Stimulated activated naive CD4-positive, alpha-beta T cell (primary cell): ENCODE results near the gene HILPDA.
"Not testable (repeated sequence)": the region's sequence is repeated elsewhere in the genome, so short reads cannot be mapped to it uniquely, and the experiment has no call there.

ENCODE experiments used
- DNase-seq, 6 experiments: peaks; one replicate each; lab custom pipeline; 2025; lab: John Stamatoyannopoulos, UW

Gene HILPDA

GRCh38 chr7:128431754-128432153, 23.9 kb upstream of the HILPDA start:
- DNase-seq = no peak

DNA sequence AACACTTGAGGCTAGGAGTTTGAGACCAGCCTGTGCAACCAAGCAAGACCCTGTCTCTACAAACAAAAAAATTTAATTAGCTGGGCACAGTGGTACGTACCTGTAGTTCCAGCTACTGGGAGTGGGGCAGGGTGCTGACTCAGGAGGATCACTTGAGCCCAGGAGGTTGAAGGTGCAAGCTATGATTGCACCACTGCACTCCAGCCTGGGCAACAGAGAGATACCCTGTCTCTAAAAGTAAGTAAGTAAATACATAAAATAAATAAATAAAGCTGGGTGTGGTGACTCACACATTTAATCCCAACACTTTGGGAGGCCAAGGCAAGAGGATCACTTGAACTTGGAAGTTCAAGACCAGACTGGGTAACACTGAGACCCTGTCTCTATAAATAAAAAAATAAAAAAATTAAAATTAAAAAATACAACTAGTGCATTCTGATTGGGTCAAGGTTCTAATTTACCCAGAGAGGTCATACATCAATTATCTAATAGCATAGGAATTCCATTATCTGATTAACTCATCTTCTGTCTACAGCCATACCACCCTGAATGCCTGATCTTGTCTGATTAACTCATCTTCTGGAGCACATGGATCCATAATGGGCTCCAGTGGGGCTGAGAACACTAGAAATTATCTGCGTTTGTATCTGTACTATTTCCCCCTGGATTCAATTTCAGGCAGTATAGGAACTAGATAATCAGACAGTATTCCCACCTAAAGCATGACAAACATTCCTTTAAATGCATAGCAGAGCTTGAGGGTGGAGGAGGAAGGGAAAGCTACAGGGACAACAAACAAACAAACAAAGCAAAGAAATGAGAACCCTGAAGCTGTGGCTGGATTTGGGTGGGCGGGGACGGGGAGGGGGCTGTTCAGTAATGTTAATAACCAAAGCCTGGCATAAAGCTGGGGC, 21.0 kb upstream of the HILPDA start:
- DNase-seq = no peak

GRCh38 chr7:128435327-128435686, 20.4 kb upstream of the HILPDA start:
- DNase-seq = no peak

GRCh38 chr7:128437426-128438332, 18.0 kb upstream of the HILPDA start:
- no peak for DNase-seq

- DNase-seq = no peak
Observed at GRCh38 chr7:128442356-128442755, 13.3 kb upstream of the HILPDA start.

DNA sequence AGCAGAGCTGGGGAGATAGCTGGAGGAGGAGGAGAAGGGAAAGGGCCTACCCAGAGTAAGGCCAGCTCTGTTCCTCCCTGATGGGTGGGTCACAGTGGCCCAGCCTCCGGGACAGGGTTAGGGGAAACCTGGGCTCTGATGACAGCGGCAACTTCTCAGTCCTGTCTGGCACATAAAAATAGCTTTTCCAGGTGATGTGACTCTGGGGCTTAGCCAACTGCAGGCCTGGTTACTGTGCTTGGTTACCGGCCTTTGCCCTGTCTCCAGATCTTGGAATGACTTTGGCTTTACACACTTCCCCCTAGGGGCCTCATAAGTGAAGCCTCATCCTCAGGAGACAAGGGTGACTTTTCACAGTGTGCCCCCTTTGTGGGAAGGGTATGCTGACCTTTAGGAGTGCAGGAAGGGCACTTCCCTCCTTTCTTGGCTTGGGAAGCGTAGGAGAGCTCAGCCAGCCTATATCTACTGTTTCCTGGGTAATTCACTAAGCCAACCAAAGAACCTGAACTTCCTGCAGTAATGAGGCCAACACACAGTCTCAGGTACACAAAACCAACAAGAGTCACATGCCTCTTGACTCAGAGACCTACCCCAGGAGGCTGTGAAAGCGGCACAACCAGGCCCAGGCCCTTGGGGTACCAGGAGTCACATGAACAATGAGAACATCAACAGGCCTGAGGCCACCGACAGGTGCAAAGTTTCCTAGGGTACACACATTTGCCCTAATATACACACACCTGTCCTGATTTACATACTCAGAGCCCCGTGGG, 11.7 kb upstream of the HILPDA start:
- DNase-seq = no peak

- no peak for DNase-seq
Observed at GRCh38 chr7:128446306-128446705, 9.4 kb upstream of the HILPDA start.

- no peak for DNase-seq
Observed at GRCh38 chr7:128447941-128448564, 7.6 kb upstream of the HILPDA start.

- DNase-seq = no peak
Observed at GRCh38 chr7:128448751-128449302, 6.9 kb upstream of the HILPDA start.

GRCh38 chr7:128450409-128450808, 5.3 kb upstream of the HILPDA start:
- DNase-seq = no peak

GRCh38 chr7:128450913-128451312, 4.8 kb upstream of the HILPDA start:
- no peak for DNase-seq

DNA sequence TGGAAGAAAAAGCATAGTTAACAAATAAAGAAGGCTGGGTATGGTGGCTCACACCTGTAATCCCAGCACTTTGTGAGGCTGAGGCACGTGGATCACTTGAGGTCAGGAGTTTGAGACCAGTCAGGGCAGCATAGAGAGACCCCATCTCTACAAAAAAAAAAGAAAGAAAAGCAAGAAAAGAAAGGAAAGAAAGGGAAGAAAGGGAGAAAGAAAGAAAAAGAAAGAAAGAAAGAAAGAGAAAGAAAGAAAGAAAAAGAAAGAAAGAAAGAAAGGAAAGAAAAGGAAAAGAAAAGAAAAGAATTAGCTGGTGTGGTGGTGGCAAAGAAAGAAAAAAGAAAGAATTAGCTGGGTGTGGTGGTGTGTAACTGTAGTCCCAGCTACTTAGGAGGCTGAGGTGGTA, 3.1 kb upstream of the HILPDA start:
- DNase-seq = no peak

DNA sequence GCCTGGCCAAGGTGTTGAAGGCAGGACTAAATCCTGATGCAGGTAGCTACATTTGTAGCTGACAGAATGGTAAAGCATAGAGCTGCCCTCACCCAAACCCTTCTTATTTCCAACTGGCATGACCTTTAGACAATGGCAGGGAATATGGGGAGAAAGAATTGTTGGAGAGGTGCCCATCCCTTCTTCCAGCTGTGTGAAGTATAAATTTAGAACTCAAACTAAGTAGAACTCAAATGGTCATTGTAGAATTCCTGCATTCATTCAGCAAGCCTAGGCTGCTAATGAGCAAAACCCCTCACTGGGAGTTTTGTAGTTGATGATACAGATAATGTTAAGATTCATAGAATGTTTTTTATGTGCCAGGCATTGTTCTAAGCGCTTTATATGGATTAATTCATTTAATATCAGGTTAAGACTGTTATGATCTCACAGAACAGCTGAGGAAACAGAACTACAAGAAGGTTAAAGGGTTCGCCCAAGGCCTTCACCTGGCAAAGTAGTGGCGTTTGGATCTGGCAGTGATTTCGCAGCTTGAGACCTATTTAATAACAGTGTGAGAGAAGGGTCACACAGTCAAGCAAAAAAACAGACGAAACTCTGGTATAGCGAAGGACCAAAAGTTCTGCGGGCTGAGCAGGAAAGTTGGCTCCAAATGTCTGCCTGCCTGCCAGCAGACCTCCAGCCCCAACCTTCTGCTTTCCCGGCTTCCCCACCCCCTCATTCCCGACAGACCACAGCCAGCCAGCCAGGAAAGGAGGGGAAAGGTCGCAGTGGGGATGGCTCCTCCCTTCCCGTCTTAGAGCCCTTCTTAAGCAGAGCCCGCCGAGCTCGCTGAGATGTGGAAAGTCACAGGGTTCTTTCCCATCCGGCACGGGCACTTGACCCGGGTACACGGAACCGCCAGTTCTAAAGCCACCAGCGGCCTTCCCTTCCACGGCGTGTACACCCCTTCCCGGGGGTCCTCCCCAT, 1.6 kb upstream of the HILPDA start:
- DNase-seq = no peak

DNA sequence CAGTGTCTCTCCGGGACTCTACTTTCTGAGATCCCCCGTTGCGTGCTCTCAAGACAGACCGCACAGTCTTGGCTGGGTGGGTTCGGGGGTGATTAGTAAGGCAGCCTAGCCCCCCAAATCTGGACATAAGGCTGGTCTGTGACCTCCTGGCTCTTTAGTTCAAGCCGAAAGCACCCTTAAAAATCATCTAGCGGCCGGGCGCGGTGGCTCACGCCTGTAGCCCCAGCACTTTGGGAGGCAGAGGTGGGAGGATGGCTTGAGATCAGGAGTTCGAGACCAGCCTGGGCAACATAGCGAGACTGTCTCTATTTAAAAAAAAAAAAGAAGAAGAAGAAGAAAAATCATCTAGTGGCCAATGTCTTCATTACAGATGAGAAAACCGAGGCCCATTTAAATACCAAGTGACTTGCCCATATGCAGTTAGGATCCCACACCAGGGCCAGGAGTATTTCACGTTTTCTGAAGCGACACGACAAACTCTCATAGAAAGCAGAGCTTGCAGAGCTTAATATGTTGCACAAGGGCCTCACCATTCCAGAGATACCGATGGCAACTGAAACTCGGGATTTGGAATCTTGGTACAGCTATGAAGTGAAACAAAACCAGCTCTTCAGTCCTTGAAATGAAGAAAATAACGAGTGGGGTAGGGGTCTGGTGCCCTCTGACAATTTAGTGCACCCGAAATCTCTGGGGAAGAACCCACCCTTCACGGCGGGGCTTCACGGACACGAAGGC, 703 bp upstream of the HILPDA start:
- no peak for DNase-seq

DNA sequence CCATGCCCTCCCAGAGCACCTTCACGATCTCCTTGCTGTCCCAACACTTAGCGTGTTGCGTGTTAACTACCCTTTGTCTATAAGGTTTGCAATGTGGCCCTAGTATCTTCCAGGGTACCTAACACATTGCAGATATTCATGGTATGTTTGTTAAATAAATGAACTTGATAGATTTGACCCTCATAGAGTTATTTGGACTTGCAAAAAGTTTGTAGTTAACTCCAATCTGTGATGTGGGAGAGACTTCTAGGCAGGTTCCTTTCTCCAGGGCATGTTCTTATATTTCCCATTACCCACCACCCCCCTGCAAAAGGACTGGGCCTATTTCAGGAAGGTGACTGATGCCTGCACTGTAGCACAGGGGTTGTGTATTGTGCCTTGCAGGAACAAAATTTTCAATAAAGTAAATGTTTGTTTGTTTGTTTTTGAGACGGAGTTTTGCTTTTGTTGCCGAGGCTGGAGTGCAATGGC, 612 bp downstream of the HILPDA start:
- no peak for DNase-seq

- not testable (repeated sequence) for DNase-seq
Observed at GRCh38 chr7:128457385-128457784, 1.7 kb downstream of the HILPDA start.

- no peak for DNase-seq
Observed at GRCh38 chr7:128458956-128459355, 3.3 kb downstream of the HILPDA start.

DNA sequence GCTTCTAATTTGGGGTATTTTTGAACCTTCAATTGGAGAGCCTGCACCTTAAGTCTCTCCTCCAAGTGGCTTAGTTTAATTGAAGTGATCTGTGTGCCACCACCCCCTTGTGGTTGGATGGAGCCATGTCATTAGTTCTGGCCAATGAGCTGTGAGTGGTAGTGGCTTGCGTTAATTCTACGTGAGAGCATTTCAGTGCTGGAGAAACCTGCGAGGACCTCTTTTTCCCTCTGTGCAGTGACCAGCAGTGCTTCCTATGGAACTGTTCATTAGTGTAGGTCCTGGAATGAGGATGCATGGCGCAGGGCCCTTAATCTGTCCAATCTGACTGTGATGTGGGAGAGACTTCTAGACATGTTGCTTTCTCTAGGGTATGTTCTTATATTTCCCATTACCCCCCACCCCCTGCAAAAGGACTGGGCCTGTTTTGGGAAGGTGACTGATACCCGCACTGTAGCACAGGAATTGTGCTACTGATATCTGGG, 3.8 kb downstream of the HILPDA start:
- DNase-seq = peak; percentile 35 to 79 (median 55)

GRCh38 chr7:128462460-128462859, 6.8 kb downstream of the HILPDA start:
- DNase-seq = no peak
